Gastroesophageal sphincter (tissue), 4 donors: ENCODE data around the gene CLK3. TPM values are rescaled to one million over a fixed set of nuclear protein-coding genes. Genes with fewer than 3 reads are reported as not detected.
"Not testable (repeated sequence)": the region's sequence is repeated elsewhere in the genome, so short reads cannot be mapped to it uniquely, and the experiment has no call there.

Experiments used
- ATAC-seq: fragments of 150-250 bp; one replicate; pipeline ENCODE4 v1.9.1; 2016; ENCODE audit warnings: mild to moderate bottlenecking, moderate library complexity
- H3K27ac ChIP-seq, 4 donors: fragments of 200-600 bp; sonication (generic) in 3 of 4; 1 replicate in 3 of 4; 2 replicates in 1 of 4; pipeline ENCODE4 v1.5.1; 2016 to 2019
- H3K27me3 ChIP-seq: fragments of 200-600 bp; sonication (generic); one replicate; pipeline ENCODE4 v1.5.1; 2019
- H3K36me3 ChIP-seq, 2 donors: fragments of 200-600 bp; sonication (generic); one replicate each; pipeline ENCODE4 v1.5.1; 2019; ENCODE audit warnings: control low read depth in 1 of 2
- H3K4me1 ChIP-seq, 3 donors: fragments of 200-600 bp; sonication (generic); 1 replicate in 2 of 3; 2 replicates in 1 of 3; pipeline ENCODE4 v1.5.1; 2016 to 2019; ENCODE audit warnings: control low read depth in 2 of 3
- H3K4me3 ChIP-seq, 2 donors: fragments of 200-600 bp; sonication (generic); one replicate each; pipeline ENCODE4 v1.5.1; 2019; ENCODE audit warnings: mild to moderate bottlenecking in 1 of 2, moderate library complexity in 1 of 2
- H3K9me3 ChIP-seq, 3 donors: fragments of 200-600 bp; sonication (generic); one replicate each; pipeline ENCODE4 v1.5.1; 2017 to 2019; ENCODE audit warnings: control low read depth in 2 of 3
- CTCF ChIP-seq, 4 experiments: fragments of 200-600 bp in 2 of 4; fragments of 450-650 bp in 2 of 4; sonication (generic) in 1 of 4; IDR thresholded peaks; one replicate each; pipeline ENCODE4 v1.5.1; 2017 to 2019; ENCODE audit warnings: antibody characterized with exemption in 4 of 4, mild to moderate bottlenecking in 2 of 4, moderate library complexity in 2 of 4
- EP300 ChIP-seq: sonication (generic); formaldehyde crosslinking; IDR thresholded peaks from one replicate; pipeline ENCODE4 v1.6.1; 2017; ENCODE audit warnings: antibody characterized with exemption, mild to moderate bottlenecking
- POLR2A ChIP-seq, 2 donors: fragments of 450-650 bp; IDR thresholded peaks; one replicate each; pipeline ENCODE4 v1.6.1; 2017; ENCODE audit warnings: antibody characterized with exemption in 2 of 2, mild to moderate bottlenecking in 2 of 2, moderate library complexity in 1 of 2
- POLR2AphosphoS5 ChIP-seq: sonication (generic); formaldehyde crosslinking; IDR thresholded peaks from one replicate; pipeline ENCODE4 v1.6.1; 2017; ENCODE audit warnings: antibody characterized with exemption
- WGBS, 2 donors: methylation state at CpG; one replicate each; pipeline ENCODE4 v1.1.5; 2018; ENCODE audit warnings: low coverage in 1 of 2; 5-methylcytosine and 5-hydroxymethylcytosine counted together
- total RNA-seq, 4 donors: library from RNA; depleted of rRNA; stranded (reverse); fragments of >200 nt; gene quantifications; one replicate each; pipeline ENCODE4 v1.1.0, GENCODE V29; 2016

CLK3 gene
- total RNA-seq, 4 donors from 2014 or later, result 62.8 to 108 (median 82.5) TPM

DNA sequence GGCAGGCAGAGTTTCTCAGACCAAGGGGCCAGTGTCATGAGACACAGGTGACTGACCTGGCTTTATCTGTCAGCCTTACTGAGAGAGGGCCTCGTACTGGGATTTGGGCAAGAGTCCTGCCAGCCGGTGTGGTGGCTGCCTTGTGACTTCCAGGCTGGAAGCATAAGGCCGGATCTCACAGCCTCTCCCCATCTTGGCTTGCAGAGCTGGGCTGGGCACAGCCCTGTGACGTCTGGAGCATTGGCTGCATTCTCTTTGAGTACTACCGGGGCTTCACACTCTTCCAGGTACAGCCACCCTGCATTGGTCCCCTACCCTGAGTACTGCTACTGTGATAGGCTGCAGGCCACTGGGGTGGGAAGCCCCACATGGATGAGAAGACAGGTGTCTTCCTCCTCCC, 12.1 kb downstream of the CLK3 start:
- no peaks in the 10 kb centered on the region for H3K4me1 ChIP-seq
- H3K9me3 ChIP-seq, result no peaks in the 10 kb centered on the region
- H3K27me3 ChIP-seq, result no peaks in the 10 kb centered on the region
- TF ChIP-seq POLR2AphosphoS5, result no peak
- no peak for TF ChIP-seq CTCF (IDR thresholded peaks at IDR 0.05)
- TF ChIP-seq POLR2A (IDR thresholded peaks at IDR 0.05), result no peak
- no peak for TF ChIP-seq EP300
- ATAC-seq, result no peak
- H3K4me3 ChIP-seq, result no peak overlapping the region
- H3K27ac ChIP-seq, result no peak overlapping the region
- WGBS, 2 donors, result no CpG with 5 or more reads among the region's 5 CpGs
- peaks cover 0 to 100% of the 10 kb centered on the region in 2 donors for H3K36me3 ChIP-seq

- Histone ChIP-seq H3K27ac (no peak overlapping the region), H3K27me3 (no peaks in the 10 kb centered on the region), H3K4me3 (no peak overlapping the region), H3K36me3 (peaks cover 0 to 100% of the 10 kb centered on the region in 2 donors), H3K9me3 (no peaks in the 10 kb centered on the region), H3K4me1 (no peaks in the 10 kb centered on the region)
- TF ChIP-seq POLR2AphosphoS5 (no peak), POLR2A (IDR thresholded peaks at IDR 0.05) (no peak), EP300 (no peak), CTCF (IDR thresholded peaks at IDR 0.05) (no peak)
- WGBS, 2 donors, result 55 to 60% methylated on average over 1 to 3 of the region's 3 CpGs
- no peak for ATAC-seq
Measured at GRCh38 chr15:74628199-74628598, 12.6 kb downstream of the CLK3 start.

- ATAC-seq, result no peak
- no CpG with 5 or more reads among the region's 5 CpGs for WGBS, 2 donors
- TF ChIP-seq POLR2AphosphoS5, result no peak
- no peak for TF ChIP-seq POLR2A (IDR thresholded peaks at IDR 0.05)
- TF ChIP-seq EP300, result no peak
- no peak for TF ChIP-seq CTCF (IDR thresholded peaks at IDR 0.05)
- Histone ChIP-seq H3K9me3 (no peaks in the 10 kb centered on the region), H3K27ac (no peak overlapping the region), H3K4me1 (no peaks in the 10 kb centered on the region), H3K27me3 (no peaks in the 10 kb centered on the region), H3K4me3 (no peak overlapping the region), H3K36me3 (peaks cover 0 to 100% of the 10 kb centered on the region in 2 donors)
Measured at GRCh38 chr15:74628949-74629348, 13.3 kb downstream of the CLK3 start.

DNA sequence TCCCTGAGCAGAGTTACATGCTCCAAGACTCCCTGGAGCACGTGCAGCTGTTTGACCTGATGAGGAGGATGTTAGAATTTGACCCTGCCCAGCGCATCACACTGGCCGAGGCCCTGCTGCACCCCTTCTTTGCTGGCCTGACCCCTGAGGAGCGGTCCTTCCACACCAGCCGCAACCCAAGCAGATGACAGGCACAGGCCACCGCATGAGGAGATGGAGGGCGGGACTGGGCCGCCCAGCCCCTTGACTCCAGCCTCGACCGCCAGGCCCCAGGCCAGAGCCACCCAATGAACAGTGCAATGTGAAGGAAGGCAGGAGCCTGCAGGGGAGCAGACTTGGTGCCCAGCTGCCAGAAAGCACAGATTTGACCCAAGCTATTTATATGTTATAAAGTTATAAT, 14.1 kb downstream of the CLK3 start:
- H3K9me3 ChIP-seq, H3K27ac ChIP-seq, H3K4me1 ChIP-seq, H3K27me3 ChIP-seq, ATAC-seq, H3K4me3 ChIP-seq: not testable (repeated sequence)
- 80% methylated on average over 1 of the region's 10 CpGs; no CpG with 5 or more reads in 1 of the 2 donors for WGBS, 2 donors
- peaks cover 0 to 100% of the 10 kb centered on the region in 2 donors for H3K36me3 ChIP-seq

GRCh38 chr15:74630284-74631086, 14.8 kb downstream of the CLK3 start:
- H3K36me3 ChIP-seq, result peaks cover 0 to 100% of the 10 kb centered on the region in 2 donors
- no peak for ATAC-seq
- no peak overlapping the region for H3K27ac ChIP-seq

More at GRCh38 chr15:74630284-74631086, 14.8 kb downstream of the CLK3 start:
- WGBS, 2 donors, result 100% methylated on average over 1 of the region's 6 CpGs; no CpG with 5 or more reads in 1 of the 2 donors
- no peaks in the 10 kb centered on the region for H3K4me1 ChIP-seq
- H3K4me3 ChIP-seq, result no peak overlapping the region
- no peaks in the 10 kb centered on the region for H3K9me3 ChIP-seq
- TF ChIP-seq POLR2AphosphoS5 (no peak), POLR2A (IDR thresholded peaks at IDR 0.05) (no peak), EP300 (no peak), CTCF (IDR thresholded peaks at IDR 0.05) (no peak)
- no peaks in the 10 kb centered on the region for H3K27me3 ChIP-seq
